ENCODE measurements around the gene GAB1.

- TF ChIP-seq POLR2A (IDR thresholded peaks at IDR 0.05; ENCODE audit: borderline replicate concordance, extremely low read depth, insufficient read depth, insufficient read length), result no peak
- TF ChIP-seq EZH2 (IDR thresholded peaks at IDR 0.05), result no peak
- no peak for TF ChIP-seq REST (IDR thresholded peaks at IDR 0.05; ENCODE audit: low read depth)
Observed at GRCh38 chr4:143512978-143513313, 176.3 kb downstream of the GAB1 start.

Data from HCT116 (cell line).